Panc1 (cell line): ENCODE data around the gene KLHL8.

Experiments
- POLR2AphosphoS5 ChIP-seq: IDR thresholded peaks from 2 replicates; pipeline ENCODE4 v1.6.1; 2012; ENCODE audit warnings: mild to moderate bottlenecking, low read depth, low read length, moderate library complexity
- SIN3A ChIP-seq: IDR thresholded peaks from 2 replicates; pipeline ENCODE4 v1.6.1; 2012; ENCODE audit warnings: low read depth, mild to moderate bottlenecking, low read length, moderate library complexity, borderline replicate concordance; ENCODE audit not compliant: insufficient read depth
- TCF7L2 ChIP-seq: IDR thresholded peaks from 2 replicates; pipeline ENCODE4 v1.6.1; 2011; ENCODE audit warnings: mild to moderate bottlenecking, low read depth, low read length, inconsistent platforms
- TF ChIP-seq, protein P1 (sequence below): fragments of 450-650 bp; IDR thresholded peaks from 2 replicates; pipeline ENCODE4 v1.5.1; 2017; ENCODE audit warnings: mild to moderate bottlenecking
- TF ChIP-seq, protein P2 (sequence below), 2 experiments: IDR thresholded peaks; 2 replicates each; pipeline ENCODE4 v1.6.1; 2011 to 2012; ENCODE audit warnings: low read depth in 2 of 2, control low read depth in 1 of 2, low read length in 1 of 2, mild to moderate bottlenecking in 1 of 2, moderate library complexity in 1 of 2; ENCODE audit not compliant: insufficient read depth in 1 of 2

DNA sequence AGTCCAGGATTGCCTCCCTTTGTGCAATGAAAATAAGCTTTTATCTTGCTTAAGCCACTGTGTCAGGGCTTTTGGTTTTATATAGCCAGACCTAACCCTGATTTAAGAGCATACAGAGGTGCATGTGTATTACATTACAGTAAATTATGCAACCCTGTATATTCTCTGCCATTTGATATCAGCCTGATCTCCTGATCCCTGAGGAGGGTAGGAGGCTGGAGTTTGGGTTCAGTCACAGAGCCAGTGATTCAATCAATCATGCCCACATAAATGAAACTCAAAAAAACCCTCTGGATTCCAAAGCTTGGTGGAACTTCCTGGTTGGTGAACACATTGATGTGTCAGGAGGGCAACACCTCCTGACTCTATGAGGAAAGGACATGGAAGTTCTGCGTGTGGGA, 7.3 kb upstream of the KLHL8 start:
- TF ChIP-seq, protein P1, sequence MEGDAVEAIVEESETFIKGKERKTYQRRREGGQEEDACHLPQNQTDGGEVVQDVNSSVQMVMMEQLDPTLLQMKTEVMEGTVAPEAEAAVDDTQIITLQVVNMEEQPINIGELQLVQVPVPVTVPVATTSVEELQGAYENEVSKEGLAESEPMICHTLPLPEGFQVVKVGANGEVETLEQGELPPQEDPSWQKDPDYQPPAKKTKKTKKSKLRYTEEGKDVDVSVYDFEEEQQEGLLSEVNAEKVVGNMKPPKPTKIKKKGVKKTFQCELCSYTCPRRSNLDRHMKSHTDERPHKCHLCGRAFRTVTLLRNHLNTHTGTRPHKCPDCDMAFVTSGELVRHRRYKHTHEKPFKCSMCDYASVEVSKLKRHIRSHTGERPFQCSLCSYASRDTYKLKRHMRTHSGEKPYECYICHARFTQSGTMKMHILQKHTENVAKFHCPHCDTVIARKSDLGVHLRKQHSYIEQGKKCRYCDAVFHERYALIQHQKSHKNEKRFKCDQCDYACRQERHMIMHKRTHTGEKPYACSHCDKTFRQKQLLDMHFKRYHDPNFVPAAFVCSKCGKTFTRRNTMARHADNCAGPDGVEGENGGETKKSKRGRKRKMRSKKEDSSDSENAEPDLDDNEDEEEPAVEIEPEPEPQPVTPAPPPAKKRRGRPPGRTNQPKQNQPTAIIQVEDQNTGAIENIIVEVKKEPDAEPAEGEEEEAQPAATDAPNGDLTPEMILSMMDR, result no peak
- TF ChIP-seq, protein P2, sequence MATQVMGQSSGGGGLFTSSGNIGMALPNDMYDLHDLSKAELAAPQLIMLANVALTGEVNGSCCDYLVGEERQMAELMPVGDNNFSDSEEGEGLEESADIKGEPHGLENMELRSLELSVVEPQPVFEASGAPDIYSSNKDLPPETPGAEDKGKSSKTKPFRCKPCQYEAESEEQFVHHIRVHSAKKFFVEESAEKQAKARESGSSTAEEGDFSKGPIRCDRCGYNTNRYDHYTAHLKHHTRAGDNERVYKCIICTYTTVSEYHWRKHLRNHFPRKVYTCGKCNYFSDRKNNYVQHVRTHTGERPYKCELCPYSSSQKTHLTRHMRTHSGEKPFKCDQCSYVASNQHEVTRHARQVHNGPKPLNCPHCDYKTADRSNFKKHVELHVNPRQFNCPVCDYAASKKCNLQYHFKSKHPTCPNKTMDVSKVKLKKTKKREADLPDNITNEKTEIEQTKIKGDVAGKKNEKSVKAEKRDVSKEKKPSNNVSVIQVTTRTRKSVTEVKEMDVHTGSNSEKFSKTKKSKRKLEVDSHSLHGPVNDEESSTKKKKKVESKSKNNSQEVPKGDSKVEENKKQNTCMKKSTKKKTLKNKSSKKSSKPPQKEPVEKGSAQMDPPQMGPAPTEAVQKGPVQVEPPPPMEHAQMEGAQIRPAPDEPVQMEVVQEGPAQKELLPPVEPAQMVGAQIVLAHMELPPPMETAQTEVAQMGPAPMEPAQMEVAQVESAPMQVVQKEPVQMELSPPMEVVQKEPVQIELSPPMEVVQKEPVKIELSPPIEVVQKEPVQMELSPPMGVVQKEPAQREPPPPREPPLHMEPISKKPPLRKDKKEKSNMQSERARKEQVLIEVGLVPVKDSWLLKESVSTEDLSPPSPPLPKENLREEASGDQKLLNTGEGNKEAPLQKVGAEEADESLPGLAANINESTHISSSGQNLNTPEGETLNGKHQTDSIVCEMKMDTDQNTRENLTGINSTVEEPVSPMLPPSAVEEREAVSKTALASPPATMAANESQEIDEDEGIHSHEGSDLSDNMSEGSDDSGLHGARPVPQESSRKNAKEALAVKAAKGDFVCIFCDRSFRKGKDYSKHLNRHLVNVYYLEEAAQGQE (IDR thresholded peaks at IDR 0.05; ENCODE audit: insufficient read depth in 1 of 2, low read depth in 2 of 2, low read length in 1 of 2), result no peak
- TF ChIP-seq POLR2AphosphoS5, result no peak
- TF ChIP-seq TCF7L2, result no peak
- TF ChIP-seq SIN3A, result no peak
